ENCODE data around the gene AGAP2.

DNA sequence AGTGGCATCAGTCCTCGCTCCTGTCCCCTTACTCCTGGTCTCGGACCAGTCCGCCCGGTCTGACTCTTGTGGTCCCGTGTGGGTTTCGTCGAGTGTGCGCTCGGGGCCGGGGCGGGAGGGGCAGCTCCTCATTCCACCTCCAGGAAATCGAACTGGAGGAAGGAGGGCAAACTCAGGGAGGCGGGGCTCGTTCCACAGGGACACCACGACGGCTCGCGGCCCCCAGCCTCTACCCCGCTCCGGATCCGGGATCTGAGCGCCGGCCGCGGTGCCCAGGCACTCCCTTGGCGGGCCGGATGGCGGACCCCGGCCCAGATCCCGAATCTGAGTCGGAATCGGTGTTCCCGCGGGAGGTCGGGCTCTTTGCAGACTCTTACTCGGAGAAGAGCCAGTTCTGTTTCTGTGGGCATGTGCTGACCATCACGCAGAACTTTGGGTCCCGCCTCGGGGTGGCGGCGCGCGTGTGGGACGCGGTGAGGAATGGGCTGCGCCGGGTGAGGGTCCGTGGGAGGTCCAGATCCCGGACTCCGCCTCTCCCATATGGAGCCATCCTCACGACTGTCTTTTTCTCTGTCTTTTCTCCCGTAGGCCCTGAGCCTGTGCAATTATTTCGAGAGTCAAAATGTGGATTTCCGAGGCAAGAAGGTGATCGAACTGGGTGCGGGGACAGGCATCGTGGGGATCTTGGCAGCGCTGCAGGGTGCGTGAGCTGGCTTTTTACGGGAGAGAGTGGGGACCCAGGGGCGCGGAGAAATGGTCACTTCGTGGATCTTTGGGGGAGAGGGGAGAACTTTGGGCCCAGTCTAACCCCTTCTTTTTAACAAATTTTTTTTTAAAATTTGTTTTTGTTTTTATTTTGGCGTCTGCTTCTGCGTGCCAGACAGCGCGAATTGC, 34.1 kb upstream of the AGAP2 start, which contains the start of gene EEF1AKMT3:
- TF ChIP-seq FOXP2 (optimal IDR thresholded peaks at IDR 0.05; ENCODE audit: control extremely low read depth, extremely low read length, insufficient read depth) (no peak), POLR2AphosphoS5 (IDR thresholded peaks at IDR 0.05; ENCODE audit: borderline replicate concordance, low read depth, low read length) (no peak), EZH2 (IDR thresholded peaks at IDR 0.05) (no peak)
